Ishikawa (cell line): ENCODE results near the gene ELAVL2.

Experiments used
- CEBPB ChIP-seq: IDR thresholded peaks from 2 replicates; pipeline ENCODE4 v1.6.1; 2012
- CREB1 ChIP-seq: IDR thresholded peaks from 2 replicates; pipeline ENCODE4 v1.6.1; 2012; ENCODE audit warnings: low read depth
- EGR1 ChIP-seq: IDR thresholded peaks from 2 replicates; pipeline ENCODE4 v1.6.1; 2012
- EP300 ChIP-seq: IDR thresholded peaks from 2 replicates; pipeline ENCODE4 v1.6.1; 2012; ENCODE audit warnings: borderline replicate concordance
- FOXM1 ChIP-seq: IDR thresholded peaks from 2 replicates; pipeline ENCODE4 v1.6.1; 2012; ENCODE audit warnings: low read depth, borderline replicate concordance
- MAX ChIP-seq: IDR thresholded peaks from 2 replicates; pipeline ENCODE4 v1.6.1; 2012
- NFIC ChIP-seq: IDR thresholded peaks from 2 replicates; pipeline ENCODE4 v1.6.1; 2012
- RAD21 ChIP-seq: IDR thresholded peaks from 2 replicates; pipeline ENCODE4 v1.6.1; 2012; ENCODE audit warnings: low read depth
- REST ChIP-seq: IDR thresholded peaks from 2 replicates; pipeline ENCODE4 v1.6.1; 2012; ENCODE audit warnings: low read depth, mild to moderate bottlenecking
- TAF1 ChIP-seq: IDR thresholded peaks from 2 replicates; pipeline ENCODE4 v1.6.1; 2012; ENCODE audit warnings: low read depth, mild to moderate bottlenecking
- TCF12 ChIP-seq: IDR thresholded peaks from 2 replicates; pipeline ENCODE4 v1.6.1; 2012; ENCODE audit warnings: low read depth
- TEAD4 ChIP-seq: IDR thresholded peaks from 2 replicates; pipeline ENCODE4 v1.6.1; 2012
- USF1 ChIP-seq: IDR thresholded peaks from 2 replicates; pipeline ENCODE4 v1.6.1; 2012
- YY1 ChIP-seq: IDR thresholded peaks from 2 replicates; pipeline ENCODE4 v1.6.1; 2012; ENCODE audit warnings: low read depth
- ZBTB7A ChIP-seq: IDR thresholded peaks from 2 replicates; pipeline ENCODE4 v1.6.1; 2012; ENCODE audit warnings: low read depth

Gene ELAVL2

DNA sequence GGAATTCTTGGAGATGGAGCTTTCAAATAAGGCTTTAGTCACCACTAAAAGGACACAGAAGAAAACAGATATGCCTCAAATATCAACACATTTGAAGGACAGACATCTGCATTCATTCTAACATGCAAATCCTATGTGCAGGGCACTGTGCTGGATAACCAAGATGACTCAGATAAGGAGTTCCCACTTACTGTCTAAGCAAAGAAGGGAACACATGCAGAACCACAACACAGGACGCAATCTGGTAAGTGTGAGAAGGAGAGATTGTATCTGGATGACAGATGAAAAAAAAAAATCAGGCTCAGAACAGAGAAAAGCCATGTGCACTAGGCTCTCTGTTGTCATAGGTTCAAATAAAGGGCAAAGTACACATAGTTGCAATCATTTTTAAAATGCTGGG is 42.5 kb downstream of the ELAVL2 start:
- no peak for TF ChIP-seq FOXM1
- no peak for TF ChIP-seq CREB1
- TF ChIP-seq TCF12, result no peak
- TF ChIP-seq TEAD4, result no peak

- TF ChIP-seq TEAD4 (no peak), TCF12 (no peak), TAF1 (no peak), RAD21 (no peak), EP300 (no peak), NFIC (no peak), USF1 (no peak), CREB1 (no peak), ZBTB7A (no peak), FOXM1 (no peak), YY1 (no peak), MAX (no peak), REST (no peak), EGR1 (no peak), CEBPB (no peak)
Observed at GRCh38 chr9:23779220-23779619, 46.8 kb downstream of the ELAVL2 start.

- TF ChIP-seq EP300, result no peak
- no peak for TF ChIP-seq TEAD4
Observed at GRCh38 chr9:23777328-23777727, 48.7 kb downstream of the ELAVL2 start.

GRCh38 chr9:23775549-23775948 is 50.5 kb downstream of the ELAVL2 start:
- TF ChIP-seq MAX (no peak), RAD21 (no peak), USF1 (no peak), EGR1 (no peak), YY1 (no peak), FOXM1 (no peak), TCF12 (no peak), CEBPB (no peak), ZBTB7A (no peak)

- no peak for TF ChIP-seq EP300
Observed at GRCh38 chr9:23774266-23774665, 51.8 kb downstream of the ELAVL2 start.

DNA sequence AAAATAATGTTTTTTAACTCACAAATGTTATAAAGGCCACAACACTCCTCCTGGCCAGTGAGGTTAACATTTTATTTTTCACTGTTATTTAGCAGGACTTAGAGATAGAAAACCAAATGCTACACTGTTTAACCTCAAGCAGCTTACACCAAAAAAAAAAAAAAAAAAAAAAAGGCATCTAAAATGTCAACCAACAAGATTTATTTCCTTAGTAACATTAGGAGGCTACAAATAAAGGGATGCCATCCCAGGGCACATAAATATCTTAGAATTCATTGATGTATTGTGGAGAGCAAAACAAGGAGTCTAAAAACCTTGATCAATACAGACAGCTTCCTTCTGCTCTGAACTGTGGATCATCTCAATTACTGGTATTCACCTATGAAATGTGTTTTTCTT is 53.7 kb downstream of the ELAVL2 start:
- TF ChIP-seq TEAD4 (no peak), ZBTB7A (no peak), EGR1 (no peak), FOXM1 (no peak), RAD21 (no peak), CREB1 (no peak), TCF12 (no peak)

DNA sequence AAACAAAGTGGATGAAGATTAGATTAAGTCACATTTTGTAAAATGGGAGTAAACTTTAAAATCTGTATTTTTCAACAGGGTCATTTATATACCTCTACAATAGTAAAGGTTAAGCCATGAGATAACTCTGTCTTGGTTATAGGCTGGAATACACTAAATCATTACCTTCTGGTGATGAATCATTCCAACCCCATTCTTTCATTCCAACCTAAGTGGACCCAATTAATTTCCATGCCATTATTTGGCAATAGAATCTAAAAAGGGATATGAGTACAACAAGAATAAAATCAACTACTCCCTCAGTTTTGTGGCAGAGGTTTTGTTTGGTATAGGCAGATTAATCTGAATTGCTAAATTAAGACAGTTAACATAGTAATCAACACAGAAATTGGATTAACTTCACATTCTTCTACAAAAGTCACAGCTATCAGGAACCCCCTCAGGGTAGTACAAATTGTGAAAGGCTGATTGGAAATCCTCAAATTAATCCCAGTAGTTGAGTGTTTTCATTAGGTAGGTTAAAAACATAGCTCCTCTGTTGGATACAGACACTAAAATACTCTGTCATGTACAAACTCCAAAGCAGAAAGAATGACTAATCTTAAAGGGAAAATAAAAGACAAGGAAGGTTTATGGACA is 54.2 kb downstream of the ELAVL2 start:
- TF ChIP-seq TEAD4 (no peak), EP300 (no peak), ZBTB7A (no peak), TCF12 (no peak), CEBPB (no peak), CREB1 (no peak), MAX (no peak), FOXM1 (no peak)

DNA sequence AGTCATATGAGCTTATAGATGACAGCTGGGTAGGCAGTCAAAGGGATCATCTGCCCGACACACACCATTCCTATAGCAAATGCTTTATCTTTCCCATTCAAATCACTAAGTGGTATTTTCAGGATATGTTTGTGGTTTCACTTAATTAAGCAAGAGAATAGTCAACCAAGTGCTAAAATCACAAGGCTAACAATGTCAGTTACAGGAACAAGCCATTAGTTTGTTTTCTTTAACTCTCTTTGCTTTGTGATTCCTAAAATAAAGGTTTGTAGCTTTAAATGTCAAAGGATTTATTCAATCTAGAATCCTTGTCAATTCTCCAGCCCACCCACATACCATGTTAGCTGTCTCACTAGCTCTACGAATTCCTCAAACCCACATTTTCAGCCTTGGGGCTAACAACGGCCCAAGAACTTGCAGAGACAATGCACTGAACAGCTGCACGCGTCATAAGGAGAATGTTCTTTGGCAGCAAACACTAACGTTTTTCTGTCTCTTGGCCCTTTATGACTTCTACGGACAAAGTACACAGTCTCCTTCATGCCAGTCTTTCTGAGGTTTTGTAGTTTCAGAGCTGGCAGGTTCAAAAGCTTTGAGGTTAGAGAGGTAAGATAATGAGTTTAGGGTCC is 56.6 kb downstream of the ELAVL2 start:
- TF ChIP-seq TAF1 (no peak), NFIC (no peak), YY1 (no peak), REST (no peak), CEBPB (no peak), TCF12 (no peak), EP300 (no peak), FOXM1 (no peak), MAX (no peak)
